NCI-H510A treated with DMSO at 0.1 percent for 48 hours (cell line): ENCODE data around the gene ITPR2.
"Not testable (repeated sequence)": the region's sequence is repeated elsewhere in the genome, so short reads cannot be mapped to it uniquely, and the experiment has no call there.

ENCODE experiments used
- DNase-seq: peaks from one replicate; lab custom pipeline; 2025; lab: John Stamatoyannopoulos, UW

The ITPR2 gene

DNA sequence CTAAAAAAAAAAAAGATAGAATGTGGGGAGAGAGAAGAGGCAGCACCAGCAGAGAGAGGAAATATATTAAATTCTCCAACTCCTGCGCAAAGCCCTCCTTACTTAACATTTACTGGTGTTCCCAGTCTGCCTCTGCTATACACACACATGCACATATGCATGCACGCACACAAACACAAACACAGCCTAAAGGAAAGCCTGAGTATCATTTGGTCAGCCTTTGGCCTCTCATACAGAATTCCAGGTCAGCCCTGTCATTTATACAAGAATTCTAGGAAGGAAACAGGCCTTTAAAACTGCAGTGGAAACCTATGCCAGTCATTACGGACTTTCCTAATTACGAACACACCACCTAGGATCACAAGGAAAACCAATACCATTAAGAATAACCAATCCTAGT is 269.4 kb downstream of the ITPR2 start:
- no peak for DNase-seq

DNA sequence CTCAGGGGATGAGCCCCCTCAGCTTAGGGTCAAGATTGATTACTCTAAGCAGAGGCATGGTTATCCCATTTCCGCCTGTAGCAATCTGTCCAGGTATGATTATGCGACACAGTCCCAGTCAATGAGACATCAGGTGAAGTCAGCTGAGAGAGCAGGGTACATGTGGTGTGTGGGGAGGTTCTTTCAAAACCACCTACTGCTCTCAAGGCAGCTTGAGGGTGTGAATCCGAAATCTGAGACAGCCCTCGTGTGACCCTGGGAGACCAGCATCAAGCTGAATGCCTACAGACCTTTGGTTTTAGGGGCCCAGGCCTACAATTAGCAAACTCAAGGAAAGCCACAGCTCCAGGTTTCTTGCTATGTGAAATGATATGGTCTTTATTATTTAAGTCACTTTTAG is 275.7 kb downstream of the ITPR2 start:
- DNase-seq, result no peak

DNA sequence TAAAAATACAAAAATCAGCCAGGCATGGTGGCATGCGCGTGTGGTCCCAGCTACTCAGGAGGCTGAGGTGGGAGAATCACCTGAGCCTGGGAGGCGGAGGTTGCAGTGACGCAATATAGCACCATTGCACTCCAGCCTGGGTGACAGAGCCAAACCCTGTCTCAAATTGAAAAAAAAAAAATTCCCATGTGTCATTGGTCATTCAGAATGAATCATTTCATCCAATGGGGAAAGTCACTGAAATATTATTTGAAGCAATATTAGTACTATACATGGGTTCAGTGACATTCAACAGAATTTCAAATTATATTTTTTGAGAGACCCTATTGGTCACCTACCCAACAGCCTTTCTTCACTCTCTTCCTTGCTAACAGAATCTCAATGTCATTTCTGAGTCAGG is 276.1 kb downstream of the ITPR2 start:
- no peak for DNase-seq

DNA sequence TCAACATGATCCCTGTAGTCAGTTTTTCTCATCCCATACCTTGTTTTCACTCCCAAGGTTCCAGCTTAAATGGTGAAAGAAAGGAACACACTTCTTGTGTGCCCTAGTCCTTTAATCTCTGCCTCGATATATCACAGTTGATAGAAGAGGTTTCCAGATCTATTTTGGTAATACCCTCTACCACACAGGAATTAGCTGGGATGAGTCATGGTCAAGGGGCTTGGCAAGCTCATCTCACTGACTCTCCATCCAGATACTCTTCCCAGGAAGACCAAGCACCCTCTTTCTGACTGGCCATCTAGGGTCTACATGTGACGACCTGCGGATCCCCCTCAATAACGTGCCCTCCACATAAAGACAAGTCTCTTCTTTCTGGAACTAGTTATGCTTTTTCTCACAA is 277.9 kb downstream of the ITPR2 start:
- no peak for DNase-seq

- DNase-seq, result no peak
These were observed 278.7 kb downstream of the ITPR2 start for GRCh38 chr12:26554332-26554731.

DNA sequence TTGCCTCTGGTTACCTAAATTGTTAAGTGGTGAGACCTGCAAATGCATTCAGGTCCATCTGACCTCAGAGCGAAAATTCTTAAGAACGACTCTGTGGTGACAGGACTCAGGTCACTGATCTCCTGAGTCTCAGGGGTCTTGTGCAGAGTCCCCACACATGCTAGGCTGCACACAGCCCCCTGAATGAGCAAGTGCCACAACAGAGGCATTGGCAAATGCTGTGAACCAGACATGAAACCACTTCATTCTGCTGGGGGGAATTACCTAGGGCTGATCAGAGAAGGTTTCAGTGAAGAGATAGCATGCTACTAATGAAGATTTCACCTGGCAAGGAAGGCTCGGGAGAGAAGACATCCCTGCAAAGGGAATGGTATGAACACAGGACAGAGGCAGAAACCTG is 281.6 kb downstream of the ITPR2 start:
- DNase-seq, result no peak

- DNase-seq, result no peak
These were observed 284.8 kb downstream of the ITPR2 start for GRCh38 chr12:26548227-26548626.

DNA sequence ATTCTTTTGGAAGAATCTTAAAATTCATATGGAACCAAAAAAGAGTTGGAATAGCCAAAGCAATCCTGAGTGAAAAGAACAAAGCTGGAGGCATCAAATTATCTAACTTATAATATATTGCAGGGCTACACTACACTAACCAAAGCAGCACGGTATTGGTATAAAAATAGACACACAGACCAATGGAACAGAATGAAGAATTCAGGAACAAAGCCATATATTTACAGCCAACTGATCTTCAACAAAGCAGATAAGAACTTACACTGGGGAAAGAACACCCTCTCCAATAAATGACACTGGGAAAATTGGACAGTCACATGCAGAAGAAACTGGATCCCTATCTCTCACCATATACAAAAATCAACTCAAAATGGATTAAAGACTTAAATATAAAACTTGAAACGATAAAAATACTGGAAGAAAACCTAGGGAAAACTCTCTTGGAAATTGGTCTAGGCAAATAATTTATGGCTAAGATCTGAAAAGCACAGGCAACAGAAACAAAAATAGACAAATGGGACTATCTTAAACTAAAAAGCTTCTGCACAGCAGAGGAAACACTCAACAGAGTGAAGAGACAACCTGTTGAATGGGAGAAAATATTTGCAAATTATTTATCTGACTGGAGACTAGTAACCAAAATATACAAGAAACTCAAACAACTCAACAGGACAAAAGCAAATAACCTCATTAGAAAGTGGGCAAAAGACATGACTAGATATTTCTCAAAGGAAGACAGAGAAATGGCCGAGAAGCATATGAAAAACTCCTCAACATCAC is 286.3 kb downstream of the ITPR2 start:
- DNase-seq, result no peak

- no peak for DNase-seq
These were observed 293.9 kb downstream of the ITPR2 start for GRCh38 chr12:26539131-26539530.

- DNase-seq, result no peak
These were observed 295.3 kb downstream of the ITPR2 start for GRCh38 chr12:26537651-26538050.

DNA sequence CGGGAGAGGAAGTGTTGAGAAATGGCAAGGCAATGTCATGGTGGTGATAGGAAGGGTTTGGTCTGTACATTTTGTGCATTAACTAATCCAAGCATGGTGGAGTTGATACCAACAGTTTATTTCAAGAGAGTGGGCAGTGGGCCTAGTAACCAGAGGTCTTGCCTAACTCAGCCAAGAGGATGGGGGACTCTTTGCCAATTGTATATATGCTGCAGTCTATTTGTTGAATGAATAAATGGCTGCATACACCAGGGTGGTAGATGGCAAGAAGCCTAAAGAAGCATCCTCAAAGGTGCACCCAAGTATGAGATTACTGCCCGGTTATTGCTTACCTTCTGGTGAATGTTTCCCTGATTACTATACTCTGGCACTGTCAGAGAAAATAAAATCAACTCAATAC is 295.9 kb downstream of the ITPR2 start:
- no peak for DNase-seq

DNA sequence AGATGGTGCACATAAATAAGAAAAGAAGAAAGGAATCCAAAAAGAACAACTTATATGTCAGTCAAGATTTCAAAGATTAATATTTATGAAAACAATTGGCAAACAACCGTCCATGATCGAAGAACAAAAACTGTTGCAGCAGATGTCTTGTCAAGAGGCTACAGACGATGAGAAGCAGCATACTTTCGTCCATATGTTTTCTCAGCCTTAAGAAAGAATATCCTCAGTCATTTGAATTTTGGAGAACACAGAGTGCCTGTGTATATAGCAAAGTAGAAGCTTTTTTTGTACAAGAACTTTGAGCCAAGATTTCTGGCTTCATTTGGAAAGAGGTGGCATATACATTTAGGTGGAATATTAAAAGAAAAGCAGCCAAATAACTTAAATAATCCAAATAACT is 297.2 kb downstream of the ITPR2 start:
- DNase-seq, result no peak

- DNase-seq, result no peak
These were observed 298.9 kb downstream of the ITPR2 start for GRCh38 chr12:26534071-26534470.

DNA sequence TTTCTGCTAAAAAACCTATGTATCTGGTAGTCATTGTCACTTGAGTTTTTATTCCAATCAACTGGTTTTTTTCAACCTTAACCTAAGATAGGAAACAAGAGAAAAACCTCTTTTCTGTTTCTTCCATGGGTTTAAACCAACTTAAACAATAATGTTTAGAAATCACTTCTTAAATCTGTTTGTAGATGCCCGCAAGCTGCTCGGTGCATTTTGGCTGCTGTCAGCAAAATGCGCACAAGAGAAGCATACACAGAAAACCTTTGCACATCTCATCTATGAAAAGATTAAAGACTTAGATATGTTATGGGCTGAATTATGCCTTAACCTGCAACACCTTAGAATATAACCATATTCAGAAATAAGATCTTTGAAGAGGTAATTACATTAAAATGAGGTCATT is 299.8 kb downstream of the ITPR2 start:
- DNase-seq, result no peak

- no peak for DNase-seq
These were observed 302.5 kb downstream of the ITPR2 start for GRCh38 chr12:26530461-26530860.

DNA sequence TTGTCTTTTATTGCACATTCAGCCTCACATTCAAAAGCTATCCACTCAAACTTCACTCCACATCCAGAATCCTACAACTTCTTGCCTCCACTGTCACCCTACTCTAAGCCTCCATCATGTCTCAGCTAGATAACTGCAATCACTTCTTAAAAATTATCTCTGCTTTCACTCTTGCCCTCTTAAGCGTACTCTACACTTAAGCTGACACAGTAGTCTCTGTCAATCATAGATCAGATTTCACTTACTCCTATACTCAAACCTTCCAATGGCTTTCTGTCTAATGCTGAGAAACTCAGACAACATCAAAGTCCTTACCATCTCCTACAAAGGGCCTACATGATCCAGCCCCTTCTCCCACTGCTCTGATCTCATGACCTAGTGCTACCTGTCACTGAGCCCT is 304.1 kb downstream of the ITPR2 start:
- DNase-seq, result no peak

DNA sequence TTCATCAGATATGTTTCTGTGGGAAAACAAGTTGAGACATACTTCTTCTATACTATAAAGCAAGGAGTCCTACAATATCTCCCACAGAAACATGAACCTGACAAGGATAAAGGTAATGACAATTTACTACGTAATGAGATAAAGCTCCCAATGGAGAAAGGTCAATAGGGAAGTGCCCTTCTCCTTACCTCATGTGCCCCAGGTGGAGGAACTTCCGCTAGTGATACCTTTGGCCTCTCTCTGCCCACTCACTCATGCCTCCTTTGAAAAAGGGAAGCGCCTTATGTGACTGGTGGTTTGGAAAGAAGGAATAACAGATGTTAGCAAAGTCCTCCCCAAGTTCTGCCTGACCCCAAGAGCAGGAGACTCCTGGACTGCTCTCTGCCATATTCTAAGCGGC is 305.3 kb downstream of the ITPR2 start:
- no peak for DNase-seq

GRCh38 chr12:26524862-26525465 is 308.0 kb downstream of the ITPR2 start:
- DNase-seq, result no peak

DNA sequence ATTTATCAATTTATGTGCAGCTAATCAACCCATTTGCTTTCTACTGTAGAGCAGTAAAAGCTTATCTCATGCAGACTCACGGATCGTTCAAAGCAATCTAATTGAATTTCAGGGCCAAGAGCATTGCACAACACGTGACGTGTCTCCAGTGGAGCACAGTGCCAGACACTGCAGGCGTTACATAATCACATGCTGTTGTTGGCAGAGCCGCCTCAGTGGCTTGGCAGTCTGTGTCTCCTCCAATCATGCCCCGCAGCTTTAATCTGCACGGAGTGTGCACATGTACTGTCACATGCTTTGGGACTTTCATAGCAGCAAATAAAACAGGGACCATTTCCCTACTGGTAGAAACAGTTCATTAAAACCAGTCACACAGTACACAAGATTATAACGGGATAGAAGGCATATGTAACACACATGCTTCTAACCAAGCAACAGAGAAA is 309.3 kb downstream of the ITPR2 start:
- DNase-seq, result no peak

DNA sequence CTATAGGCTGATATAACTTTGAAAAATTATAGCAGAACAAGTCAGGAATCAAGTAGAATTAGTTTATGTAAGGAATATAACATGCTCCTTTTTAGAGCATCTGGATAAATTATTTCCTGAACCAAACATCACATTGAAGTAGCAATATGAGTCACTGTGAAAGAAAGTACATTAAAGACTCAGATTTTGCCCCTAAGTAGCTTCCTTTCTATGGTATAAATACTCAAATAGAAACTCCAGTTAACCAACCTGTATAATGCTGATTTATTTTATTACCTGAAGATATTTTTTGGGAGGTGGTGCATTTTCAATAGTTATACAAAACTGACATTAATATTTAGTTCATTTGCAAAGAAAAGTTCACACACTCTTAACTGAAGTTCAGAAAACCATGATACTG is 312.1 kb downstream of the ITPR2 start:
- DNase-seq, result no peak

DNA sequence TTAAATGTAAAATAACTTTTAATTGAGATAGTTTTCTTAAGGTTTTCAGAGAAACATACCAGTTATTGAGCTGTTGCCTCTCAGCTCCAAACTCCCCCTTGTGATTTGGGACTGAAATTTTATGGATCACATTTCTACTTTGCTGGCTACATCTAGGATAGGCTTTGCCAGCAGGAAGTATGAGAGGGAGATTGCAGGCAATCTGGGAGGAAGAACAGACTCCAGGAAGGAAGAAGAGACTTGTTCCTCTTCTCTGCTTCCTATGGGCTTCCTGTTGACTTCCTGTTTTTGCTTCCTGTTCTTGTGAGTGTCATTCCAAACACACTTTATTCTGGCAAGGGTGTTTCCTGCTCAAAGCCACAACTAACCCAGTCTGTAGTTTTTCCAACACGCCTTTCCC is 312.9 kb downstream of the ITPR2 start:
- no peak for DNase-seq

DNA sequence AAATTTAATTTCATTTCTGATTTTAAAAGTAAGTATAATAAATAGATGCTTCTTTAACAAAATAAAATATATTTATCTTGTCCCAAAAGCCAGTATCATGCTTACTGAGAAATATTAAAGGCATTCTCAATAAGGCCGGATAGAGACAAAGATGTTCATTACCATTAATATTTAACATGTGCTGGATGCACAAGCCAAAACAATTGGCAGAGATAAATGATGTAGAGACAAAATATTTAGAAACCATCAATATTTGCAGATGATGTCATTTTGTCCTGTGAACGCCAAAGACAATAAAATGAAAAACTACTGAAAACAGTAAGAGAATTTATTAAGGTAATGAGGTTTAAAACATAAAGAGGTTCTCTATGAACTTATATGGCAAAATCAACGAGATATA is 313.5 kb downstream of the ITPR2 start:
- DNase-seq, result no peak

DNA sequence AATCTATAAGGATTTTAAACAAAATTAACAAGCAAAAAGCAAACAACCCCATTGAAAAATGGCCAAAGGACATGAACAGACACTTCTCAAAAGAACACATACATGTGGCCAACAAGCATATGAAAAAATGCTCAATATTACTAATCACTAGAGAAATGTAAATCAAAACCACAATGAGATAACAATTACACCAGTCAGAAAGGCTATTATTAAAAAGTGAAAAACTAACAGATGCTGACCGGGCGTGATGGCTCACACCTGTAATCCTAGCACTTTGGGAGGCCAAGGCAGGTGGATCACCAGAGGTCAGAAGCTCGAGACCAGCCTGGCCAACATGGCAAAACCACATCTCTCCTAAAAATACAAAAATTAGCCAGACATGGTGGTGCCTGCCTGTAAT is 315.7 kb downstream of the ITPR2 start:
- not testable (repeated sequence) for DNase-seq

DNA sequence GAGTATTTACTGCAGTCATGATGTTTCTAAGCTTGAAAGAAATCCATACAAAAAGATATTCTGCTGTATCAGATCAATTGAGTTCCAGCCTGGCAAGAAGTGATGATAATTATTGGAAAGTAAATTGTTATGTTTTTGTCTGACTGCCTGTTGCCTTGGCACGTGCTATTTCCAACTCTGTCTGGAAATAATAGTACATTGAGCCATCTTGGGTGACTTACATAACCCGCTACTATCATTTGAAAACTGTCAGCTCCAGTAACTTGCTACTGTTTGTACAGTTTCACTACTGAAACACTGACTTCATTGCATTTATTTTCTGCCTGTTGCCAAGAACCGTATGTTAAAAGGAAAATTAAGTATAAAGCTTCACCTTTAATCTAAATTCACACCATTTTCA is 318.6 kb downstream of the ITPR2 start:
- DNase-seq, result no peak
